Adrenal gland (tissue), 12 donors: ENCODE measurements around the gene HBS1L. TPM values are rescaled to one million over a fixed set of nuclear protein-coding genes. Genes with fewer than 3 reads are reported as not detected.

Experiments
- DNase-seq, 7 donors: peaks; one replicate each; pipeline ENCODE4 v3.0.0-alpha.2; 2019 to 2020
- H3K27ac ChIP-seq, 5 donors: fragments of 200-600 bp; sonication (generic) in 4 of 5; 1 replicate in 3 of 5; 2 replicates in 2 of 5; pipeline versions ENCODE4 v1.5.1 to v1.8.0; 2016 to 2020; ENCODE audit warnings: mild to moderate bottlenecking in 1 of 5
- H3K27me3 ChIP-seq: fragments of 200-600 bp; 2 replicates; pipeline ENCODE4 v1.8.0; 2021
- H3K36me3 ChIP-seq, 2 donors: fragments of 200-600 bp; replicated peaks in 1 of 2; 1 replicate in 1 of 2; 2 replicates in 1 of 2; pipeline versions ENCODE4 v1.5.1 to v1.8.0; 2018 to 2022
- H3K4me1 ChIP-seq, 2 donors: fragments of 200-600 bp; replicated peaks in 1 of 2; 1 replicate in 1 of 2; 2 replicates in 1 of 2; pipeline versions ENCODE4 v1.5.1 to v1.8.0; 2018 to 2021
- H3K4me3 ChIP-seq, 4 donors: fragments of 200-600 bp; sonication (generic) in 3 of 4; one replicate each; pipeline ENCODE4 v1.5.1; 2016 to 2018
- H3K9me3 ChIP-seq, 3 donors: fragments of 200-600 bp; sonication (generic) in 1 of 3; replicated peaks in 1 of 3; 1 replicate in 2 of 3; 2 replicates in 1 of 3; pipeline versions ENCODE4 v1.5.1 to v1.8.0; 2016 to 2021
- POLR2A ChIP-seq, 2 donors: fragments of 450-650 bp; IDR thresholded peaks; one replicate each; pipeline ENCODE4 v1.6.1; 2017; ENCODE audit warnings: antibody characterized with exemption in 2 of 2, mild to moderate bottlenecking in 2 of 2, moderate library complexity in 1 of 2
- WGBS, 4 donors: extraction: QIAGEN DNeasy Blood & Tissue Kit in 2 of 4; methylation state at CpG; one replicate each; pipeline versions ENCODE4 v1.1.5 to v1.1.7; 2013 to 2017; 5-methylcytosine and 5-hydroxymethylcytosine counted together
- intact Hi-C, 2 donors: fragments of 100-400 bp; cut with DNase I; formaldehyde crosslinking; loops; one replicate each; pipeline versions ENCODE4 v1.14.1 to v1.15.0; 2022 to 2023
- polyA plus RNA-seq, 3 donors: library from polyadenylated mRNA; stranded (reverse); fragments of 200-250 nt in 2 of 3; fragments of 350-450 nt in 1 of 3; fragmentation: Illumina TruSeq in 1 of 3; extraction: RNeasy Lipid Tissue Mini Kit (QIAGEN cat#74804) in 1 of 3; gene quantifications; one replicate each; pipeline ENCODE4 v1.2.3, GENCODE V29; 2013 to 2014
- total RNA-seq, 9 donors: library from RNA; depleted of rRNA in 4 of 9; stranded (reverse); fragments of >200 nt in 4 of 9; fragments of 120-200 nt in 1 of 9; fragmentation: NEBNext Ultra II Directional in 1 of 9; extraction: Animal tissue kit (Norgen Biotek cat#: 25700) in 1 of 9; gene quantifications; one replicate each; pipeline versions ENCODE4 v1.1.0 to v1.2.4, GENCODE V29; 2013 to 2023
- TF ChIP-seq, protein P1 (sequence below), 6 experiments: fragments of 450-650 bp in 4 of 6; fragments of 200-600 bp in 2 of 6; sonication (generic) in 1 of 6; IDR thresholded peaks; 1 replicate in 5 of 6; 2 replicates in 1 of 6; pipeline versions ENCODE4 v1.5.1 to v1.8.0; 2016 to 2021; ENCODE audit warnings: antibody characterized with exemption in 6 of 6, mild to moderate bottlenecking in 2 of 6, moderate library complexity in 1 of 6
- donor health status: healthy with polysubstance abuse.
- donor health status: Bipolar disorder and iron deficiency.
- donor health status: DM: yes; HTN: yes; CAD: no.
- donor health status: DM: no; HTN: no; CAD: no.
- donor health status: DM: no; HTN: no; CAD: no.
- donor health status: DM: yes; HTN: yes; CAD: no.

The HBS1L gene
- total and polyA plus RNA-seq, 12 donors = 17.0 to 121 (median 58.4) TPM

GRCh38 chr6:135097172-135097571, 42.5 kb upstream of the HBS1L start:
- TF ChIP-seq, protein P1, sequence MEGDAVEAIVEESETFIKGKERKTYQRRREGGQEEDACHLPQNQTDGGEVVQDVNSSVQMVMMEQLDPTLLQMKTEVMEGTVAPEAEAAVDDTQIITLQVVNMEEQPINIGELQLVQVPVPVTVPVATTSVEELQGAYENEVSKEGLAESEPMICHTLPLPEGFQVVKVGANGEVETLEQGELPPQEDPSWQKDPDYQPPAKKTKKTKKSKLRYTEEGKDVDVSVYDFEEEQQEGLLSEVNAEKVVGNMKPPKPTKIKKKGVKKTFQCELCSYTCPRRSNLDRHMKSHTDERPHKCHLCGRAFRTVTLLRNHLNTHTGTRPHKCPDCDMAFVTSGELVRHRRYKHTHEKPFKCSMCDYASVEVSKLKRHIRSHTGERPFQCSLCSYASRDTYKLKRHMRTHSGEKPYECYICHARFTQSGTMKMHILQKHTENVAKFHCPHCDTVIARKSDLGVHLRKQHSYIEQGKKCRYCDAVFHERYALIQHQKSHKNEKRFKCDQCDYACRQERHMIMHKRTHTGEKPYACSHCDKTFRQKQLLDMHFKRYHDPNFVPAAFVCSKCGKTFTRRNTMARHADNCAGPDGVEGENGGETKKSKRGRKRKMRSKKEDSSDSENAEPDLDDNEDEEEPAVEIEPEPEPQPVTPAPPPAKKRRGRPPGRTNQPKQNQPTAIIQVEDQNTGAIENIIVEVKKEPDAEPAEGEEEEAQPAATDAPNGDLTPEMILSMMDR (IDR thresholded peaks at IDR 0.05) = no peak
- no peak for TF ChIP-seq POLR2A (IDR thresholded peaks at IDR 0.05)
- WGBS, 4 donors = 70 to 80% (median 73%) methylated on average over 5 of the region's 5 CpGs
- intact Hi-C loops = no loop called here

GRCh38 chr6:135096403-135097130, 41.9 kb upstream of the HBS1L start:
- no peak for TF ChIP-seq POLR2A (IDR thresholded peaks at IDR 0.05)
- TF ChIP-seq, protein P1 (IDR thresholded peaks at IDR 0.05) = no peak
- no peaks in the 10 kb centered on the region for H3K4me1 ChIP-seq
- no peak overlapping the region for H3K4me3 ChIP-seq
- intact Hi-C loops = no loop called here
- H3K9me3 ChIP-seq = no peaks in the 10 kb centered on the region
- 72 to 78% (median 77%) methylated on average over 3 of the region's 3 CpGs for WGBS, 4 donors
- H3K27ac ChIP-seq = no peak overlapping the region
- no peaks in the 10 kb centered on the region for H3K27me3 ChIP-seq
- no peaks in the 10 kb centered on the region for H3K36me3 ChIP-seq
- DNase-seq = no peak

More at GRCh38 chr6:135097172-135097571, 42.5 kb upstream of the HBS1L start:
- H3K27me3 ChIP-seq = no peaks in the 10 kb centered on the region
- DNase-seq = no peak
- no peak overlapping the region for H3K4me3 ChIP-seq
- H3K36me3 ChIP-seq = no peaks in the 10 kb centered on the region
- no peaks in the 10 kb centered on the region for H3K4me1 ChIP-seq
- no peak overlapping the region for H3K27ac ChIP-seq
- H3K9me3 ChIP-seq = no peaks in the 10 kb centered on the region

DNA sequence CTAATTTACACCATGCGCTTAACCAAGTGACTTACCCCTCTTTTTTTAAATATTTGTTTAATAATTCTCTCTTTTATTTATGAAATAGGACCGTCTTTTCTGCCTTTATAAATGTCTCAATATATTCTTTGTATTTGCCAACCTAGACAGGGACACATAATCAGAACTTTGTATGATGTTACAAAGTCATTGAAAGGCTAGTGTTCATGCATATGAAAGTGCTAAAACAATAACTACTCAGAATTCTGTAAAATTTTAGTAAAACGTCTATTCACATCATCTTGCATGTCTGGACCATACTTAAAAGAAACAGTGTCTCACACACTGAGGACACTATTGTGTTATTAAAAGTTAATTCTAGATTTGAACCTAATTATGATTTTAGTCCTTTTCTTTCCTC, 41.1 kb upstream of the HBS1L start:
- Histone ChIP-seq H3K27ac (no peak overlapping the region), H3K4me1 (no peaks in the 10 kb centered on the region), H3K4me3 (no peak overlapping the region), H3K27me3 (no peaks in the 10 kb centered on the region), H3K36me3 (no peaks in the 10 kb centered on the region), H3K9me3 (no peaks in the 10 kb centered on the region)
- DNase-seq = no peak
- WGBS, 4 donors = 59 to 71% (median 66%) methylated on average over 3 of the region's 3 CpGs
- no peak for TF ChIP-seq POLR2A (IDR thresholded peaks at IDR 0.05)
- TF ChIP-seq, protein P1 (IDR thresholded peaks at IDR 0.05) = no peak
- intact Hi-C loops = no loop called here

GRCh38 chr6:135094403-135094821, 39.8 kb upstream of the HBS1L start:
- H3K36me3 ChIP-seq = no peaks in the 10 kb centered on the region
- no peak for DNase-seq
- no peaks in the 10 kb centered on the region for H3K4me1 ChIP-seq
- H3K9me3 ChIP-seq = no peaks in the 10 kb centered on the region
- no peaks in the 10 kb centered on the region for H3K27me3 ChIP-seq
- no peak overlapping the region for H3K27ac ChIP-seq
- intact Hi-C loops = no loop called here
- 70 to 77% (median 72%) methylated on average over 1 of the region's 1 CpG for WGBS, 4 donors
- TF ChIP-seq, protein P1 (IDR thresholded peaks at IDR 0.05) = no peak
- no peak for TF ChIP-seq POLR2A (IDR thresholded peaks at IDR 0.05)
- H3K4me3 ChIP-seq = no peak overlapping the region
